Tibial artery (tissue), 4 donors: Measurements from ENCODE around the gene PTPRJ.

ENCODE experiments used
- DNase-seq, 2 donors: peaks; one replicate each; pipeline ENCODE4 v3.0.0-alpha.2; 2019
- H3K27ac ChIP-seq, 2 donors: fragments of 200-600 bp; sonication (generic) in 1 of 2; 1 replicate in 1 of 2; 2 replicates in 1 of 2; pipeline ENCODE4 v1.5.1; 2018 to 2019; ENCODE audit warnings: mild to moderate bottlenecking in 1 of 2
- H3K27me3 ChIP-seq, 2 donors: fragments of 200-600 bp; sonication (generic) in 1 of 2; one replicate each; pipeline versions ENCODE4 v1.5.1 to v1.6.0; 2016 to 2019
- H3K36me3 ChIP-seq, 3 donors: fragments of 200-600 bp; sonication (generic) in 2 of 3; one replicate each; pipeline ENCODE4 v1.5.1; 2016 to 2019; ENCODE audit warnings: mild to moderate bottlenecking in 2 of 3
- H3K4me1 ChIP-seq, 4 donors: fragments of 200-600 bp; sonication (generic) in 2 of 4; 1 replicate in 3 of 4; 2 replicates in 1 of 4; pipeline ENCODE4 v1.5.1; 2016 to 2019
- H3K4me3 ChIP-seq, 2 donors: fragments of 200-600 bp; sonication (generic) in 1 of 2; 1 replicate in 1 of 2; 2 replicates in 1 of 2; pipeline ENCODE4 v1.5.1; 2018 to 2019; ENCODE audit warnings: mild to moderate bottlenecking in 2 of 2
- H3K9me3 ChIP-seq, 3 donors: fragments of 200-600 bp; sonication (generic) in 1 of 3; one replicate each; pipeline ENCODE4 v1.5.1; 2016 to 2019
- intact Hi-C: fragments of 100-400 bp; cut with DNase I; formaldehyde crosslinking; loops from one replicate; pipeline ENCODE4 v1.15.0; 2023; ENCODE audit warnings: low total_unique reads
- TF ChIP-seq, protein P1 (sequence below), 2 experiments: fragments of 200-600 bp in 1 of 2; fragments of 450-650 bp in 1 of 2; IDR thresholded peaks; one replicate each; pipeline ENCODE4 v1.5.1; 2017 to 2019; ENCODE audit warnings: antibody characterized with exemption in 2 of 2, mild to moderate bottlenecking in 1 of 2, moderate library complexity in 1 of 2

PTPRJ gene

GRCh38 chr11:48036466-48036865 lies 56.1 kb downstream of the PTPRJ start:
- Histone ChIP-seq H3K9me3 (no peaks in the 10 kb centered on the region), H3K36me3 (no peaks in the 10 kb centered on the region), H3K27me3 (no peaks in the 10 kb centered on the region), H3K4me3 (no peak overlapping the region), H3K4me1 (no peaks in the 10 kb centered on the region), H3K27ac (no peak overlapping the region)
- TF ChIP-seq, protein P1, sequence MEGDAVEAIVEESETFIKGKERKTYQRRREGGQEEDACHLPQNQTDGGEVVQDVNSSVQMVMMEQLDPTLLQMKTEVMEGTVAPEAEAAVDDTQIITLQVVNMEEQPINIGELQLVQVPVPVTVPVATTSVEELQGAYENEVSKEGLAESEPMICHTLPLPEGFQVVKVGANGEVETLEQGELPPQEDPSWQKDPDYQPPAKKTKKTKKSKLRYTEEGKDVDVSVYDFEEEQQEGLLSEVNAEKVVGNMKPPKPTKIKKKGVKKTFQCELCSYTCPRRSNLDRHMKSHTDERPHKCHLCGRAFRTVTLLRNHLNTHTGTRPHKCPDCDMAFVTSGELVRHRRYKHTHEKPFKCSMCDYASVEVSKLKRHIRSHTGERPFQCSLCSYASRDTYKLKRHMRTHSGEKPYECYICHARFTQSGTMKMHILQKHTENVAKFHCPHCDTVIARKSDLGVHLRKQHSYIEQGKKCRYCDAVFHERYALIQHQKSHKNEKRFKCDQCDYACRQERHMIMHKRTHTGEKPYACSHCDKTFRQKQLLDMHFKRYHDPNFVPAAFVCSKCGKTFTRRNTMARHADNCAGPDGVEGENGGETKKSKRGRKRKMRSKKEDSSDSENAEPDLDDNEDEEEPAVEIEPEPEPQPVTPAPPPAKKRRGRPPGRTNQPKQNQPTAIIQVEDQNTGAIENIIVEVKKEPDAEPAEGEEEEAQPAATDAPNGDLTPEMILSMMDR (IDR thresholded peaks at IDR 0.05), result no peak
- DNase-seq, result no peak
- intact Hi-C loops, result no loop called here

DNA sequence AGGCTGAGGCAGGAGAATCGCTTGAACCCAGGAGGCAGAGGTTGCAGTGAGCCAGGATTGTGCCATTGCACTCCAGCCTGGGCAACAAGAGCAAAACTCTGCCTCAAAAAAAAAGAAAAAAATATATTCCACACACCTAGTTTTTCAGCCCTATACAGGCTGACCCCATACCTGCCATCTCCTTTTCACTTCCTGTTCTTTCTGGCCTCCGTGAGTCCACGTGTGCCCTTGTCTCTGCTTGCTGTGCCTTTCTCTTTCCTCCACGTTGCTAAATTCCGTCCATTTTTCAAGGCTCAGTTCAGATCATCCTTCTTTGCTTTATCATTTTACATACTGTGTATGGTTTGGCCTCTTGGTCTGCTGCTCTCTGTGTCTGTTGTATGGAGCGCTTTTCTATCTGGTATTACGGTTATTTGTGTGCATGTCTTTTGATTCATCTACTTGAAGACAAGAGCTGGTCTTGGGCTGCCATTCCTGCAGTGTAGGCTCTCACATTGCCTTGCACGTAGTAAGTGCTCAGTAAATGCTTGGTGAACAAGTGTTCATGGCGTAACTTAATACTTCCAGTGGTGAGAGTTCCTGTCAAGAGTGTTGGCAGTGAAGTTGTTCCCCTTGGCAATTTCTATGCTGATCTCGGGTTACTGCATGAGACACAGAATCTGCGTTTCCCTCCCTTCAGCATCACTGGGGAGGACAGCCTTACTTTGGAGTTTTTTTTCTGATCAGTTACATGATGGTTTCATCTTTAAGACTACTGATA lies 57.5 kb downstream of the PTPRJ start:
- DNase-seq, result no peak

DNA sequence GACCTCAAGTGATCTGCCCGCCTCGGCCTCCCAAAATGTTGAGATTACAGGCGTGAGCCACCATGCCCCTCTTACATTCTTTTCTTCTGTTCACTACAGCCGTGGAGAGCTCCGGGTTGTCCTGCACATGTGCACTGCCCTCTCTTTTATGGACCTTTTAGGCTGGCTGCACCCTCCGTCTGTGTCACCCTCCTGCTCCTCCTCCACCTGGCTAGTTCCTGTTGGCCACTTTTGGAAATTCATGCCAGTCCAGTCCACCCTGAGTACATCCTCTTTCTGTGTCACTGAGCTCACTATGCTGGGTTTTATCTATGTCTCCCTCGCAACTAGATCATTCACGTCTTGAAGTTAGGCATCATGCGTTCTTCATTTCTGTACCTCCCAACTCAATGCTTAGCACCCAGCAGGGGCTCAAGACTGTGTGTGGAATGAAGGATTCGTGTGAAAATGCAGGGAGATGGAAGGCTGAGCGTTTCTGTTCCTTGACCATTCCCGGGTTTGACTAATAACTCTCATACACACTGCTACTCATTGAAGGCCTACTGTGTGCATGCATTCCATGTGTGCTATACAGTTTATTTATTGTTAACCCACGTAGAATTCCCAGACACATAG lies 60.6 kb downstream of the PTPRJ start:
- Histone ChIP-seq H3K4me3 (no peak overlapping the region), H3K36me3 (no peaks in the 10 kb centered on the region), H3K27me3 (no peaks in the 10 kb centered on the region), H3K9me3 (no peaks in the 10 kb centered on the region), H3K27ac (no peak overlapping the region), H3K4me1 (peaks cover 0 to 7% (median 0%) of the 10 kb centered on the region in 4 donors)
- no peak for DNase-seq
- intact Hi-C loops, result no loop called here
- TF ChIP-seq, protein P1 (IDR thresholded peaks at IDR 0.05), result no peak

More for the DNA sequence above, 57.5 kb downstream of the PTPRJ start:
- Histone ChIP-seq H3K4me3 (no peak overlapping the region), H3K9me3 (no peaks in the 10 kb centered on the region), H3K27me3 (no peaks in the 10 kb centered on the region), H3K36me3 (no peaks in the 10 kb centered on the region), H3K4me1 (peaks cover 0 to 7% (median 0%) of the 10 kb centered on the region in 4 donors), H3K27ac (no peak overlapping the region)
- TF ChIP-seq, protein P1 (IDR thresholded peaks at IDR 0.05), result no peak
- intact Hi-C loops, result no loop called here

DNA sequence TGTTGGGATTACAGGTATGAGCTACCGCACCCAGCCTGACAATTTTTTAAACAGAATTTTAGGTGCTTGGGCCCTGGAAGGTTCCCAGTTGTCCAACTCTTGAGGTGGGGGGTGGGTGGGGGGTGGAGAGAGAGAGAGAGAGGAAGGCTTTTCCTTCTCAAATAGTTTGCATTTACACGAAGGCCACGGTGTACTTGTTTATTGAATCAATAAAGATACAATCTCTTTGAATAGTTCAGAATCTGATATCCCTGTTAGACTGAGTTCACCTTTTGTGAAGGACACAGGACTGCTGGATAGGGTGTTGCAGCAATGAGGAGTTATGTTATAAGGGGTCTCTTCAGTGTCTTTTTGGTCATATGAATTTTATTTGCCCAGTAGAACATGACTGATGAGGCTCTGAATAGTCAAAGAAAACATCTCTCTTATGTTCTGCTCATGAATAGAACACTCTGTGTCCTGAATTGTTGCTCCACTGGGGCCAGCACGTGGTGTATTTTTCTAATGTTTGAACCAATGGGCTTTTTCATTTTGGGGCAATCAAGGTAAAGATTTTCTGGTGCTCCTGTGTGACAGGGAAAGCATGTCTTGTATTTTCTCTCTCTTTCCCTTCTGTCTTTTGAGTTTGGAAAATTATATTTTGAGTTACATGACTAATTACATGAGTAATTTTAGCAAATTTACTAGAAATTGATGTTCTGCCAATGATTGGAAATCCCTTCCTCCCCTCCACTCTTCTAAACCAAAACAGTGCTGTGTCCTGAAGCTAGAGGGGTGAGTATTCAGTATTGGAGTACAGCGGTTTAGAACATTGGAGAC lies 61.7 kb downstream of the PTPRJ start:
- H3K4me3 ChIP-seq, result no peak overlapping the region
- H3K27me3 ChIP-seq, result no peaks in the 10 kb centered on the region
- intact Hi-C loops, result no loop called here
- peaks cover 0 to 7% (median 0%) of the 10 kb centered on the region in 4 donors for H3K4me1 ChIP-seq
- H3K27ac ChIP-seq, result no peak overlapping the region
- no peak for DNase-seq
- H3K9me3 ChIP-seq, result no peaks in the 10 kb centered on the region
- no peaks in the 10 kb centered on the region for H3K36me3 ChIP-seq
- TF ChIP-seq, protein P1 (IDR thresholded peaks at IDR 0.05), result no peak

DNA sequence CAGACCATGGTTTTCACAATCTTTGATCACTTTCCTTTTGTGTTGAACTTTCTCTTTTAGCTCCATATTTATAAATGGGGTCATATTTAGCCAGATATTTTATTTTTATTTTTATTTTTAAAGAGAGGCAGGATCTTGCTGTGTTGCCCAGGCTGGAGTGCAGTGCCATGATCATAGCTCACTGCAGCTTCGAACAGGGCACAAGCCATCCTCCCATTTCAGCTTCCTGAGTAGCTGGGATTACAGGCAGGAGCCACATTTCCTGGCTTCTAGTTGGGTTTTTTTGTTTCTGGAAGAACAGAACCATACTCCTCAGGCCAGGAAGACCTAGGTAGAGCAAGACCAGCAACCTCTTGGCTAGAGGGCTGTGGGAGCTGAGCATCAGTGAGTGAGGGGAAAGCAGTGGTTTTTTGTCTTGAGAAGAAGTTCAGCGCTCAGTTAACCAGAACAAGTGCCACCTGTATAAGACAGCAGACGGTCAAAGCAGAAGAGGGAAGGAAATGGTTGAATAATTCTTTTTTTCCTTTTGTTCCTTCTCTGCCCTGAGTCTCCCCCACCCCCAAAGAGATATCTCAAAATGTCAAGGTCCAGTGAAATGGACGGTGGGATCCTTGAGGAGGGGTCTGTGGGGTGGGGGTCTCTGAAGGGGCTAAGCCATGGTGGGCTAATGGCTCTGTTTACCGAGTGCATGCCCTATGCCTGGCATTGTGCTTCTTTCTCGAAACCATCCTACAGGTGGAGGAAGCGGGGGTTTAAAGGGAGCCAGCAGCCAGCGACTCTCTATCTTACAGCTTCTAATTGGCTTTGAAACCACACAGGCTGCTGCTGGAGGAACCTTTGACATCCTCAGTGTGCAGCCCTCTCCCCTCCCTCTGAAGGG lies 63.0 kb downstream of the PTPRJ start:
- Histone ChIP-seq H3K36me3 (no peaks in the 10 kb centered on the region), H3K27me3 (no peaks in the 10 kb centered on the region), H3K27ac (no peak overlapping the region), H3K9me3 (no peaks in the 10 kb centered on the region), H3K4me1 (peaks cover 0 to 7% (median 0%) of the 10 kb centered on the region in 4 donors), H3K4me3 (no peak overlapping the region)
- DNase-seq, result no peak
- intact Hi-C loops, result no loop called here
- TF ChIP-seq, protein P1 (IDR thresholded peaks at IDR 0.05), result no peak
